Astrocyte (in vitro differentiated cells and primary cell): Measurements from ENCODE around the gene SERPINB5.

ENCODE experiments used
- EZH2 ChIP-seq: IDR thresholded peaks from 2 replicates; pipeline ENCODE4 v1.6.1; 2012; ENCODE audit warnings: mild to moderate bottlenecking, low read length, inconsistent platforms; ENCODE audit not compliant: insufficient read depth
- TF ChIP-seq, protein P1 (sequence below): IDR thresholded peaks from 2 replicates; pipeline ENCODE4 v1.5.1; 2011; ENCODE audit warnings: low read depth, mild to moderate bottlenecking, inconsistent platforms, low read length, moderate library complexity; ENCODE audit not compliant: insufficient read depth

- TF ChIP-seq, protein P1, sequence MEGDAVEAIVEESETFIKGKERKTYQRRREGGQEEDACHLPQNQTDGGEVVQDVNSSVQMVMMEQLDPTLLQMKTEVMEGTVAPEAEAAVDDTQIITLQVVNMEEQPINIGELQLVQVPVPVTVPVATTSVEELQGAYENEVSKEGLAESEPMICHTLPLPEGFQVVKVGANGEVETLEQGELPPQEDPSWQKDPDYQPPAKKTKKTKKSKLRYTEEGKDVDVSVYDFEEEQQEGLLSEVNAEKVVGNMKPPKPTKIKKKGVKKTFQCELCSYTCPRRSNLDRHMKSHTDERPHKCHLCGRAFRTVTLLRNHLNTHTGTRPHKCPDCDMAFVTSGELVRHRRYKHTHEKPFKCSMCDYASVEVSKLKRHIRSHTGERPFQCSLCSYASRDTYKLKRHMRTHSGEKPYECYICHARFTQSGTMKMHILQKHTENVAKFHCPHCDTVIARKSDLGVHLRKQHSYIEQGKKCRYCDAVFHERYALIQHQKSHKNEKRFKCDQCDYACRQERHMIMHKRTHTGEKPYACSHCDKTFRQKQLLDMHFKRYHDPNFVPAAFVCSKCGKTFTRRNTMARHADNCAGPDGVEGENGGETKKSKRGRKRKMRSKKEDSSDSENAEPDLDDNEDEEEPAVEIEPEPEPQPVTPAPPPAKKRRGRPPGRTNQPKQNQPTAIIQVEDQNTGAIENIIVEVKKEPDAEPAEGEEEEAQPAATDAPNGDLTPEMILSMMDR = no peak
- TF ChIP-seq EZH2 = no peak
Measured at GRCh38 chr18:63438181-63438580, 38.6 kb upstream of the SERPINB5 start.
